NCI-H82 (cell line): Measurements from ENCODE around the gene RUVBL2.
A peak's percentile ranks its signal among the peaks of the same experiment; 100 is the strongest.
"Not testable (repeated sequence)": the region's sequence is repeated elsewhere in the genome, so short reads cannot be mapped to it uniquely, and the experiment has no call there.

Source experiments
- DNase-seq: peaks from one replicate; lab custom pipeline; 2025; lab: John Stamatoyannopoulos, UW

The RUVBL2 gene

GRCh38 chr19:49018388-49019241 lies 24.9 kb downstream of the RUVBL2 start:
- DNase-seq, result peak; percentile 40

- peak; percentile 93 for DNase-seq
Measured at GRCh38 chr19:49019242-49019932, 25.7 kb downstream of the RUVBL2 start.

GRCh38 chr19:49020342-49020741 lies 26.7 kb downstream of the RUVBL2 start:
- DNase-seq, result peak; percentile 48

- no peak for DNase-seq
Measured at GRCh38 chr19:49020931-49021895, 27.5 kb downstream of the RUVBL2 start.

DNA sequence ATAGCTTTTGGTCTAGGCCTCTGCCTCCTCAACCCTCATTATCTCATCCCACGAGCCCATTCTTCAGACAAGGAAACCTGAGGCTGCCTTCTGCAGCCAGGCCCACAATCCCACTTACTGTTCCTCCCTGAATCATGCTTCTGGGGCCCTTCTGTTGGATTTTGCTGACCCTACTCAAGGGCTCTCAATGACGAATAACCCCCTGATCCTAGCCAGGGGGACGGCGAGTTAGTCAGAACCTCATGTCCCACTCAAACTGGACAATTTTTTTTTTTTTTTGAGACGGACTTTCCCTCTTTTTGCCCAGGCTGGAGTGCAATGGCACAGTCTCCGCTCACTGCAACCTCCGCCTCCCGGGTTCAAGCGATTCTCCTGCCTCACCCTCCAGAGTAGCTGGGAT lies 28.4 kb downstream of the RUVBL2 start:
- DNase-seq, result no peak

DNA sequence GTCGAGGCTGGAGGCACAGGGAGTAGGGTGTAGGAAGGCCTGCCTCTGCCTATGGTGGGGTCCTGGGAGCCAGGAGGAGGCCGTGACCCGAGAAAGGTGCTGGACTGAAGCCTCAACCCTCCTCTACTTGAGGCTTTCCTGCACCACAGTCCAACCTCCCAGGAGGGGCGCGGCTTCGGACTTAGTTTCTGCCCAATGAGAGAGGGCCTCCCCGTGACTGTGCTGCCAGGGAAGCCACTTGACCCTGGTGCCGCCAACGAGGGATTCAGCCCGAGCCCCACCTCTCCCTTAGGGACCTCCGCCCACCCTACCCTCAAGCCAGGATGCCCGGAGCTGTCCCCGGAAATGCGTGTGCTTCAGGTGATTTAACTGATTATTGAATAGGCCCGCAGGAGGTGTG lies 30.5 kb downstream of the RUVBL2 start, which contains the start of gene CGB3:
Gene CGB3 (minus strand): TSS at position 101 of the 400 bp plus-strand sequence. CDS start 362 bp downstream, outside the sequence.
- DNase-seq, result not testable (repeated sequence)

GRCh38 chr19:49025088-49025487 lies 31.4 kb downstream of the RUVBL2 start:
- DNase-seq, result not testable (repeated sequence)

GRCh38 chr19:49025599-49025998 lies 31.9 kb downstream of the RUVBL2 start:
- DNase-seq, result not testable (repeated sequence)

- DNase-seq, result not testable (repeated sequence)
Measured at GRCh38 chr19:49028686-49029085, 35.0 kb downstream of the RUVBL2 start.

DNA sequence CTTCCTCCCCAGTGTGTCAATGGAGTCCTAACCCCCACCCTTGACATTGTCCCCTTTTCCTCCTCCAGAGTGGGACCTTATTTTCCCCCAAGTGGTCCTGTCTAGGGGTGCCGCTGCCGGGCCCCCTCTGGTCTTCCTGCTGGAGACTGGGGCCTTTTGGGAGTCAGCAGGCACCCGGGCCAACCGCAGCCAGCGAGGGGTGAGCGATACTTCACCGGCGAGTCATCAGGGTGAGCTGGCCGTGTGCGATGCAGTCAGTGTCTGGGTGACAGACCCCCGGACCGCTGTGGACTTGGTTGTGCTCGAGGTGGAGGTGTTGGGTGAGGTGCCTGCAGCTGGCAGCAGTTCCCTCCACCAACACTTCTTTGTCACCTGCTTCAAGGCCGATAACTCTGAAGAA lies 36.1 kb downstream of the RUVBL2 start:
- DNase-seq, result not testable (repeated sequence)

GRCh38 chr19:49030323-49030722 lies 36.6 kb downstream of the RUVBL2 start:
- not testable (repeated sequence) for DNase-seq

GRCh38 chr19:49031642-49032301 lies 38.1 kb downstream of the RUVBL2 start, which contains the start of gene CGB2:
Gene CGB2, plus strand, starts transcription at chr19:49031890. Its CDS starts 206 bp downstream, at chr19:49032096.
- peak; percentile 92 for DNase-seq

DNA sequence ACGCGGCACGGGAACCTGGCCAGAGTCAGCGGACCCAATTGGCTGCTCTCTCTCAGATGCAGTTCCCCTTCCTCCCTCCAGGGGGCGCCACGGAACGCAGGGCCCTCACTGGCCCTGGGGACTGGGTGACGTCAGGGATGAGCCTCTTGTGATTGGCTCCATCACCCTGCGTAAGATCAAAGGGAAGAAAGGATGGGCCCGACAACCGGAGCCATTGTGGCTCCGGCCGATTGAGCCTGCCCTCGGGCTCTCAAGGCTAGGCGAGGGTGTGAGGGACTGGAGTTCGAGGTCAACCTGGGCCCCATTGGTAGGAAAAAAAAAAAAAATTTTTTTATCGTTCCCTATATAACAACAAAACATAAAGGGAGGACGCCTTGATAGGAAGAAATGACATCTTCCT lies 43.1 kb downstream of the RUVBL2 start, which contains the start of gene CGB1:
Gene CGB1 (minus strand): TSS at position 81 of the 400 bp plus-strand sequence. CDS start 184 bp downstream, outside the sequence.
- peak; percentile 93 for DNase-seq

- DNase-seq, result not testable (repeated sequence)
Measured at GRCh38 chr19:49038111-49038510, 44.4 kb downstream of the RUVBL2 start.

DNA sequence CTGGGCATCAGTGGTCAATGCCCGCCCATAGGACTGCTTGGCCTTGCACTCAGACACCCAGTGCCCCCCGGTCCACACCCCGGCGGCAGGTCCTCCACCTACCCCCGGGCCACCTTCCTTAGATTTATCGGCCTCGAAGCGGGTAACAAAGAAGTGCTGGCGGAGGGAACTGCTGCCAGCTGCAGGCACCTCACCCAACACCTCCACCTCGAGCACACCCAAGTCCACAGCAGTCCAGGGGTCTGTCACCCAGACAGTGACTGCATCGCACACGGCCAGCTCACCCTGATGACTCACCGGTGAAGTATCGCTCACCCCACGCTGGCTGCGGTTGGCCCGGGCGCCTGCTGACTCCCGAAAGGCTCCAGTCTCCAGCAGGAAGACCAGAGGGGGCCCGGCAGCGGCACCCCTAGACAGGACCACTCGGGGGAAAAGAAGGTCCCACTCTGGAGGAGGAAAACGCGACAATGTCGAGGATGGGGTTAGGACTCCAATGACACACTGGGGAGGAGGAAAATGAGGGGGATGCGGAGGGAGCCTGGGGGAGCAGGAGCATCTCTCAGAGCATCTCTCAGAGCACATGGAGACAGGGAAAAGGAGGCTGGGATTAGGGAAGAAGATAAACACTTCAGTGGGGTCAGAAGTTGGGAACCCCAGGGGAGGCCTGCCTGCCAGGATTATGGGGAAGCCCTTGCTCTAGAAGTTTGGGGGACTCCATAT lies 45.0 kb downstream of the RUVBL2 start:
- not testable (repeated sequence) for DNase-seq

- DNase-seq, result not testable (repeated sequence)
Measured at GRCh38 chr19:49039736-49040135, 46.0 kb downstream of the RUVBL2 start.

DNA sequence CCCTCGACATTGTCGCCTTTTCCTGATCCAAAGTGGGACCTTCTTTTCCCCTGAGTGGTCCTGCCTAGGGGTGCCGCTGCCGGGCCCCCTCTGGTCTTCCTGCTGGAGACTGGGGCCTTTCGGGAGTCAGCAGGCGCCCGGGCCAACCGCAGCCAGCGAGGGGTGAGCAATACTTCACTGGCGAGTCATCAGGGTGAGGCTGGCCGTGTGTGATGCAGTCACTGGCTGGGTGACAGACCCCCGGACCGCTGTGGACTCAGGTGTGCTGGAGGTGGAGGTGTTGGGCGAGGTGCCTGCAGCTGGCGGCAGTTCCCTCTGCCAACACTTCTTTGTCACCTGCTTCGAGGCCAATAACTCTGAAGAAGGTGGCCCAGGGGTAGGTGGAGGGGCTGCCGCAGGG lies 48.5 kb downstream of the RUVBL2 start:
- no peak for DNase-seq

- not testable (repeated sequence) for DNase-seq
Measured at GRCh38 chr19:49042666-49043065, 49.0 kb downstream of the RUVBL2 start.

GRCh38 chr19:49043548-49043947 lies 49.9 kb downstream of the RUVBL2 start, which contains the start of gene CGB5:
Gene CGB5, plus strand, starts transcription at chr19:49043848. Its CDS starts 362 bp downstream, at chr19:49044210.
- DNase-seq, result not testable (repeated sequence)

GRCh38 chr19:49049011-49049410 lies 55.3 kb downstream of the RUVBL2 start, which contains the start of gene CGB8:
Gene CGB8, minus strand, starts transcription at chr19:49049111. Its CDS starts 372 bp downstream, at chr19:49048739.
- not testable (repeated sequence) for DNase-seq
